Measurements from ENCODE around the gene GK2.

The GK2 gene

GRCh38 chr4:79408063-79408462, at the start of gene GK2:
GK2 (minus strand) TSS chr4:79408228; CDS start chr4:79408200, 28 bp downstream.
- no peak for DNase-seq

- no peak for DNase-seq
Measured at GRCh38 chr4:79455216-79455615, 47.2 kb upstream of the GK2 start.

GRCh38 chr4:79454656-79455055, 46.6 kb upstream of the GK2 start:
- no peak for DNase-seq

GRCh38 chr4:79450053-79450452, 42.0 kb upstream of the GK2 start:
- no peak for DNase-seq

GRCh38 chr4:79446145-79446544, 38.1 kb upstream of the GK2 start:
- DNase-seq, result no peak

GRCh38 chr4:79445371-79445781, 37.3 kb upstream of the GK2 start:
- no peak for DNase-seq

GRCh38 chr4:79442422-79442821, 34.4 kb upstream of the GK2 start:
- DNase-seq, result no peak

- no peak for DNase-seq
Measured at GRCh38 chr4:79439489-79439888, 31.5 kb upstream of the GK2 start.

- no peak for DNase-seq
Measured at GRCh38 chr4:79431839-79432238, 23.8 kb upstream of the GK2 start.

- no peak for DNase-seq
Measured at GRCh38 chr4:79429113-79429903, 21.3 kb upstream of the GK2 start.

GRCh38 chr4:79426989-79427388, 19.0 kb upstream of the GK2 start:
- no peak for DNase-seq

- DNase-seq, result no peak
Measured at GRCh38 chr4:79425586-79425985, 17.6 kb upstream of the GK2 start.

- no peak for DNase-seq
Measured at GRCh38 chr4:79421483-79421882, 13.5 kb upstream of the GK2 start.

GRCh38 chr4:79413886-79414285, 5.9 kb upstream of the GK2 start:
- DNase-seq, result no peak

GRCh38 chr4:79413032-79413885, 5.2 kb upstream of the GK2 start:
- DNase-seq, result no peak

- DNase-seq, result no peak
Measured at GRCh38 chr4:79404666-79405065, 3.4 kb downstream of the GK2 start.

- no peak for DNase-seq
Measured at GRCh38 chr4:79403356-79403755, 4.7 kb downstream of the GK2 start.

GRCh38 chr4:79402332-79402851, 5.6 kb downstream of the GK2 start:
- no peak for DNase-seq

GRCh38 chr4:79399076-79399475, 9.0 kb downstream of the GK2 start:
- DNase-seq, result no peak

GRCh38 chr4:79397951-79398350, 10.1 kb downstream of the GK2 start:
- no peak for DNase-seq

- DNase-seq, result no peak
Measured at GRCh38 chr4:79396794-79397193, 11.2 kb downstream of the GK2 start.

- DNase-seq, result no peak
Measured at GRCh38 chr4:79395841-79396240, 12.2 kb downstream of the GK2 start.

GRCh38 chr4:79390890-79391289, 17.1 kb downstream of the GK2 start:
- no peak for DNase-seq

- no peak for DNase-seq
Measured at GRCh38 chr4:79385641-79386040, 22.4 kb downstream of the GK2 start.

Measured in activated CD4-positive, alpha-beta T cell treated with anti-CD3 and anti-CD28 coated beads for 48 hours (primary cell).